Effector CD8-positive, alpha-beta T cell (primary cell): ENCODE data around the gene ACMSD.

ENCODE experiments used
- DNase-seq: peaks from one replicate; lab custom pipeline; 2025; lab: John Stamatoyannopoulos, UW

Gene ACMSD

DNA sequence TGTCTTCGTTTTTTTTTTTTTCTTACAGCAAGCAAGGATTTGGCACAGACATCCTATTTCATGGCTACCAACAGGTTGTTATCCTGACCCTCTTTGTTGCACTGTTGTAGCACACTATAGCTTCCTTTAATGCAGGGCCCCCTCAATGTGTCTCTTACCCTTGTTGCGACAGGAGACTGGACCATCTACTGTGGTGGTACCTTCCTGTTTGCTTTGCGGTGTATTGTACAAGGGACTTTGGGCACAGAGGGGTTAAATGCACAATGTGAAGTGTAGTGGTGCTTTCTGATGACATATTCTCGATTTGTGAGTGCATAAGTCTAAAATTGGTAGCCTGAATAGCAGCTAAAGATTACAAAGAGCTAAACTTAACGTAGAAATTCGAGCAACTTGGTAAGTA is 107.7 kb downstream of the ACMSD start:
- no peak for DNase-seq

DNA sequence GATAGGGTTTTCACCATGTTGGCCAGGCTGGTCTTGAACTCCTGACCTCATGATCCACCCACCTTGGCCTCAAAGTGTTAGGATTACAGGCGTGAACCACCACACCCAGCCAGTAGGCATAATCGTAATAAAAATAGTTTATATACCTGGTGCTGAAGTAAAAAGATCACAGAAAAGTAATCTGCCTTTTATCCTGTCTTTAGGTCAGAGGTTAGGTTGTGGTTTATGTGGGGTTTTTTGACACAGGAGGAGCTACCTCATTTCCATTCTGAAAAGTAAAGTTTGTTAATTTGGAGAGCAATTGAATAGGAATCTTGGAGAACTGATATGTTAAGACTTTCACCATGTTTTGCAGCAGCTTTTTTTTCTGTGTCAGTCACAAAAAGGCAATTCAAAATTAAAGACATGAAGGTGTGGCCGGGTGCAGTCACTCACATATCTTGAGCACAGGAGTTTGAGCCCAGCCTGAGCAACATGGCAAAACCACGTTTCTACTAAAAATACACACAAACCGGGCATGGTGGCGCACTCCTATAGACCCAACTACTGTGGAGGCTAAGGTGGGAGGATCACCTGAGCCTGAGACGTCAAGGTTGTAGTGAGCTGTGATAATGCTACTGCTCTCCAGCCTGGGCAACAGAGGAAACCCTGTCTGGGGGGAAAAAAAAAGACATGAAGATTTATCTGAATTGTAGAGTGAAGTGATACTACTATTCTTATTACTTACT is 111.7 kb downstream of the ACMSD start:
- DNase-seq, result no peak

DNA sequence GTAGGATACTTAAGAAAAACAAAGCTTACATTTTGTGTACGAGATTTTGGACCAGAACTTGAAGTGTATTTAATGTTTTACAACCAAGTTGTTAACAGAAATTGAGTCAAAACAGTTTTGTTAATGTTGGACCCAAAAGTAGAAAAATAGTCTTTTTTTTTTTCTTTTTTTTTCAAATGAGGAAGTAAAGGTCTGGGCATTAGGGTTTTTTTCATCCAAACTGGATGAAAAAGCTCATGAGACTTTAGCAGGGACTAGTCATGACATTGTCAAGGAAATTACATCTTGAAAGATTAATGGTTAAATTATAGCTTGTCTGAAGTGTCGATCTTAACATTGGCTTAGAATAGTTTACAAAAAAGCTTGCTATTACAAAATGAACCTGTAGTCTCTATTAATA is 112.5 kb downstream of the ACMSD start:
- no peak for DNase-seq
